Cardiac muscle cell (in vitro differentiated cells and primary cell): ENCODE measurements around the gene LDLRAD4. TPM values are rescaled to one million over a fixed set of nuclear protein-coding genes. Genes with fewer than 3 reads are reported as not detected.

Experiments
- DNase-seq, 2 donors: peaks; one replicate each; pipeline versions ENCODE4 v3.0.0 to v3.0.0-alpha.2; 2010 to 2017; ENCODE audit warnings: low read depth in 1 of 2, low spot score in 1 of 2
- H3K27ac ChIP-seq: fragments of 200-600 bp; sonication (generic); 2 replicates; pipeline ENCODE4 v1.5.1; 2016
- H3K27me3 ChIP-seq: fragments of 200-600 bp; sonication (generic); 2 replicates; pipeline ENCODE4 v1.6.0; 2016; ENCODE audit warnings: control low read depth
- H3K36me3 ChIP-seq: fragments of 200-600 bp; sonication (generic); 2 replicates; pipeline ENCODE4 v1.5.1; 2016; ENCODE audit warnings: control low read depth
- H3K4me1 ChIP-seq: fragments of 200-600 bp; sonication (generic); 2 replicates; pipeline ENCODE4 v1.8.1; 2017; ENCODE audit warnings: low read depth, mild to moderate bottlenecking, mixed run types
- H3K4me3 ChIP-seq: fragments of 200-600 bp; sonication (generic); 2 replicates; pipeline ENCODE4 v1.5.1; 2016; ENCODE audit warnings: mild to moderate bottlenecking
- H3K9me3 ChIP-seq: fragments of 200-600 bp; sonication (generic); 2 replicates; pipeline ENCODE4 v1.5.1; 2017; ENCODE audit warnings: low read depth, mild to moderate bottlenecking, control low read depth
- CTCF ChIP-seq: IDR thresholded peaks from 2 replicates; pipeline ENCODE4 v1.5.1; 2012; ENCODE audit warnings: low read depth, mild to moderate bottlenecking, low read length
- polyA plus RNA-seq: library from polyadenylated mRNA; unstranded; fragments of >200 nt; fragmentation: Nextera tagmentation; extraction: Ambion mirVana; gene quantifications from 2 replicates; pipeline ENCODE4 v1.2.1, GENCODE V29; 2016
- total RNA-seq: library from RNA; depleted of rRNA; stranded (reverse); fragments of >200 nt; gene quantifications from 2 replicates; pipeline ENCODE4 v1.2.3, GENCODE V29; 2016

LDLRAD4 gene
- total and polyA plus RNA-seq, 2 experiments from 2014 or later: 10.5 to 11.5 TPM

- peaks cover 3% of the 10 kb centered on the region for H3K27me3 ChIP-seq
- H3K36me3 ChIP-seq: no peaks in the 10 kb centered on the region
- no peak overlapping the region for H3K4me3 ChIP-seq
- H3K9me3 ChIP-seq: no peaks in the 10 kb centered on the region
- DNase-seq: no peak
- no peak for TF ChIP-seq CTCF
- no peak overlapping the region for H3K27ac ChIP-seq
- peaks cover 5% of the 10 kb centered on the region for H3K4me1 ChIP-seq
Observed at GRCh38 chr18:13496691-13497281, 278.2 kb downstream of the LDLRAD4 start.

GRCh38 chr18:13499803-13500202, 281.2 kb downstream of the LDLRAD4 start:
- Histone ChIP-seq H3K9me3 (no peaks in the 10 kb centered on the region), H3K27me3 (peaks cover 3% of the 10 kb centered on the region), H3K4me3 (no peak overlapping the region), H3K4me1 (peaks cover 5% of the 10 kb centered on the region), H3K27ac (no peak overlapping the region), H3K36me3 (no peaks in the 10 kb centered on the region)
- DNase-seq: no peak
- TF ChIP-seq CTCF: no peak

- no peak for TF ChIP-seq CTCF
- Histone ChIP-seq H3K27me3 (peaks cover 3% of the 10 kb centered on the region), H3K9me3 (no peaks in the 10 kb centered on the region), H3K27ac (no peak overlapping the region), H3K36me3 (no peaks in the 10 kb centered on the region), H3K4me1 (peaks cover 5% of the 10 kb centered on the region), H3K4me3 (no peak overlapping the region)
- DNase-seq: peak; percentile 9 to 60
Observed at GRCh38 chr18:13500227-13500865, 281.8 kb downstream of the LDLRAD4 start.

- Histone ChIP-seq H3K4me3 (no peak overlapping the region), H3K4me1 (peaks cover 5% of the 10 kb centered on the region), H3K27me3 (peaks cover 3% of the 10 kb centered on the region), H3K36me3 (no peaks in the 10 kb centered on the region), H3K27ac (no peak overlapping the region), H3K9me3 (no peaks in the 10 kb centered on the region)
- no peak for TF ChIP-seq CTCF
- peak in 1 of 2 donors; percentile 62 for DNase-seq
Observed at GRCh38 chr18:13500869-13501542, 282.4 kb downstream of the LDLRAD4 start.

GRCh38 chr18:13501543-13501887, 283.0 kb downstream of the LDLRAD4 start:
- Histone ChIP-seq H3K4me1 (peaks cover 5% of the 10 kb centered on the region), H3K27ac (no peak overlapping the region)

More at GRCh38 chr18:13501543-13501887, 283.0 kb downstream of the LDLRAD4 start:
- peaks cover 3% of the 10 kb centered on the region for H3K27me3 ChIP-seq
- H3K4me3 ChIP-seq: no peak overlapping the region
- DNase-seq: no peak
- H3K9me3 ChIP-seq: no peaks in the 10 kb centered on the region
- no peaks in the 10 kb centered on the region for H3K36me3 ChIP-seq
- no peak for TF ChIP-seq CTCF
